Calu3 (cell line): ENCODE measurements around the gene ZNF783. TPM values are rescaled to one million over a fixed set of nuclear protein-coding genes. Genes with fewer than 3 reads are reported as not detected.
"Not testable (repeated sequence)": the region's sequence is repeated elsewhere in the genome, so short reads cannot be mapped to it uniquely, and the experiment has no call there.

Experiments
- BruUV-seq: library from RNA; stranded (reverse); fragments of 400-500 nt; replicated peaks from 2 replicates; lab custom pipeline; 2021; lab: Mats Ljungman, UMichigan
- CTCF ChIA-PET: fragments of 300-600 bp; sonication (Branson Sonifier 250); formaldehyde crosslinking; loops from one replicate; lab custom pipeline; 2022; ENCODE audit warnings: antibody characterized with exemption; lab: Charles Lee
- DNase-seq: peaks from one replicate; pipeline ENCODE4 v3.0.0; 2022
- H3K27ac Mint-ChIP-seq: one replicate; pipeline ENCODE4 v1.8.0; 2022; ENCODE audit warnings: mixed read lengths; ENCODE audit not compliant: unreplicated experiment
- H3K27me3 Mint-ChIP-seq: one replicate; pipeline ENCODE4 v1.8.0; 2022; ENCODE audit warnings: mixed read lengths; ENCODE audit not compliant: unreplicated experiment
- H3K36me3 Mint-ChIP-seq: one replicate; pipeline ENCODE4 v1.8.0; 2022; ENCODE audit warnings: mild to moderate bottlenecking, moderate library complexity, mixed read lengths; ENCODE audit not compliant: insufficient read depth, unreplicated experiment
- H3K4me1 Mint-ChIP-seq: one replicate; pipeline ENCODE4 v1.8.0; 2022; ENCODE audit warnings: mild to moderate bottlenecking, low read depth, mixed read lengths; ENCODE audit not compliant: unreplicated experiment
- H3K4me3 Mint-ChIP-seq: one replicate; pipeline ENCODE4 v1.8.0; 2022; ENCODE audit warnings: mild to moderate bottlenecking, low read depth, moderate library complexity, mixed read lengths; ENCODE audit not compliant: unreplicated experiment
- H3K9me3 Mint-ChIP-seq: one replicate; pipeline ENCODE4 v1.8.0; 2022; ENCODE audit warnings: low read depth, mixed read lengths; ENCODE audit not compliant: unreplicated experiment
- CTCF ChIP-seq: fragments of 200-600 bp; IDR thresholded peaks from one replicate; pipeline ENCODE4 v1.8.0; 2022; ENCODE audit warnings: antibody characterized with exemption; ENCODE audit not compliant: unreplicated experiment
- intact Hi-C: fragments of 100-400 bp; cut with micrococcal nuclease; formaldehyde crosslinking; loops from one replicate; pipeline ENCODE4 v1.10.0; 2022; ENCODE audit not compliant: unreplicated experiment
- total RNA-seq: library from RNA; stranded (reverse); gene quantifications from 2 replicates; pipeline ENCODE4 v1.2.3, GENCODE V29; 2022

ZNF783 gene
- total RNA-seq, 1 experiment from 2014 or later, result 17.8 TPM

- Mint-ChIP-seq H3K9me3 (peaks cover 6% of the 10 kb centered on the region), H3K27me3 (no peaks in the 10 kb centered on the region), H3K36me3 (peaks cover 31% of the 10 kb centered on the region), H3K27ac (no peak overlapping the region), H3K4me1 (peaks cover 28% of the 10 kb centered on the region), H3K4me3 (no peak overlapping the region)
- CTCF ChIA-PET, result interaction anchor here (0.7 kb wide), 1 partner anchor 43 kb away, joined by 4 read pairs; no protein-coding TSS in a partner anchor
- intact Hi-C loops, result no loop called here
- BruUV-seq, result no TSS peak
- no peak for TF ChIP-seq CTCF
- no peak for DNase-seq
Measured at GRCh38 chr7:149241696-149242095, 20.3 kb upstream of the ZNF783 start.

GRCh38 chr7:149245244-149245643 lies 16.8 kb upstream of the ZNF783 start:
- H3K27me3 Mint-ChIP-seq, result no peaks in the 10 kb centered on the region
- intact Hi-C loops, result no loop called here
- no peak for DNase-seq
- H3K27ac Mint-ChIP-seq, result no peak overlapping the region
- no peak overlapping the region for H3K4me3 Mint-ChIP-seq
- H3K4me1 Mint-ChIP-seq, result peaks cover 8% of the 10 kb centered on the region
- CTCF ChIA-PET, result no interaction called here
- H3K36me3 Mint-ChIP-seq, result peaks cover 12% of the 10 kb centered on the region
- BruUV-seq, result no TSS peak
- peaks cover 6% of the 10 kb centered on the region for H3K9me3 Mint-ChIP-seq
- TF ChIP-seq CTCF, result no peak

- CTCF ChIA-PET, result no interaction called here
- intact Hi-C loops, result no loop called here
- H3K27me3 Mint-ChIP-seq, result no peaks in the 10 kb centered on the region
Measured at GRCh38 chr7:149245744-149246143, 16.3 kb upstream of the ZNF783 start.

GRCh38 chr7:149248777-149249176 lies 13.2 kb upstream of the ZNF783 start:
- Mint-ChIP-seq H3K9me3 (no peaks in the 10 kb centered on the region), H3K36me3 (peaks cover 8% of the 10 kb centered on the region), H3K4me3 (no peak overlapping the region), H3K27me3 (no peaks in the 10 kb centered on the region), H3K27ac (no peak overlapping the region), H3K4me1 (no peaks in the 10 kb centered on the region)
- no peak for TF ChIP-seq CTCF
- BruUV-seq, result no TSS peak
- DNase-seq, result no peak
- intact Hi-C loops, result no loop called here
- CTCF ChIA-PET, result no interaction called here

More at GRCh38 chr7:149245744-149246143, 16.3 kb upstream of the ZNF783 start:
- Mint-ChIP-seq H3K36me3 (peaks cover 11% of the 10 kb centered on the region), H3K4me3 (no peak overlapping the region), H3K27ac (no peak overlapping the region), H3K4me1 (peaks cover 3% of the 10 kb centered on the region), H3K9me3 (peaks cover 4% of the 10 kb centered on the region)
- BruUV-seq, result no TSS peak
- DNase-seq, result no peak
- no peak for TF ChIP-seq CTCF

- not testable (repeated sequence) for BruUV-seq, H3K27me3 Mint-ChIP-seq
Measured at GRCh38 chr7:149250151-149250550, 11.8 kb upstream of the ZNF783 start.

GRCh38 chr7:149251518-149251917 lies 10.5 kb upstream of the ZNF783 start:
- intact Hi-C loops, H3K4me1 Mint-ChIP-seq, H3K27ac Mint-ChIP-seq, H3K27me3 Mint-ChIP-seq, BruUV-seq, H3K4me3 Mint-ChIP-seq, DNase-seq, H3K9me3 Mint-ChIP-seq: not testable (repeated sequence)
- CTCF ChIA-PET, result interaction anchor here (0.6 kb wide), 1 partner anchor 57 kb away, joined by 6 read pairs; no protein-coding TSS in a partner anchor
- peaks cover 15% of the 10 kb centered on the region for H3K36me3 Mint-ChIP-seq

More at GRCh38 chr7:149250151-149250550, 11.8 kb upstream of the ZNF783 start:
- DNase-seq, H3K4me1 Mint-ChIP-seq, H3K27ac Mint-ChIP-seq, CTCF ChIA-PET, intact Hi-C loops, H3K9me3 Mint-ChIP-seq, H3K4me3 Mint-ChIP-seq, H3K36me3 Mint-ChIP-seq: not testable (repeated sequence)
